Peyer's patch (tissue), 4 donors: ENCODE data around the gene ACSL1. TPM values are rescaled to one million over a fixed set of nuclear protein-coding genes. Genes with fewer than 3 reads are reported as not detected.

Experiments used
- DNase-seq, 3 donors: peaks; one replicate each; pipeline ENCODE4 v3.0.0-alpha.2; 2017 to 2019
- H3K27ac ChIP-seq, 4 donors: fragments of 200-600 bp; sonication (generic); one replicate each; pipeline ENCODE4 v1.5.1; 2016 to 2019
- H3K27me3 ChIP-seq, 2 donors: fragments of 200-600 bp; sonication (generic); one replicate each; pipeline ENCODE4 v1.5.1; 2019
- H3K36me3 ChIP-seq, 3 donors: fragments of 200-600 bp; sonication (generic); one replicate each; pipeline ENCODE4 v1.5.1; 2016 to 2019
- H3K4me1 ChIP-seq, 4 donors: fragments of 200-600 bp; sonication (generic); one replicate each; pipeline ENCODE4 v1.5.1; 2016 to 2019
- H3K4me3 ChIP-seq, 4 donors: fragments of 200-600 bp; sonication (generic); 1 replicate in 3 of 4; 2 replicates in 1 of 4; pipeline ENCODE4 v1.5.1; 2016 to 2019; ENCODE audit warnings: mild to moderate bottlenecking in 1 of 4
- H3K9me3 ChIP-seq, 4 donors: fragments of 200-600 bp; sonication (generic); one replicate each; pipeline ENCODE4 v1.5.1; 2016 to 2019; ENCODE audit warnings: mild to moderate bottlenecking in 1 of 4
- CTCF ChIP-seq, 6 experiments: fragments of 450-650 bp in 4 of 6; fragments of 200-600 bp in 2 of 6; sonication (generic) in 1 of 6; IDR thresholded peaks; one replicate each; pipeline ENCODE4 v1.5.1; 2017 to 2019; ENCODE audit warnings: antibody characterized with exemption in 6 of 6, mild to moderate bottlenecking in 3 of 6, moderate library complexity in 1 of 6
- POLR2A ChIP-seq, 2 donors: fragments of 450-650 bp; IDR thresholded peaks; one replicate each; pipeline ENCODE4 v1.5.1; 2017; ENCODE audit warnings: antibody characterized with exemption in 2 of 2, mild to moderate bottlenecking in 2 of 2, moderate library complexity in 2 of 2
- small RNA-seq, 2 donors: library from RNA; depleted of rRNA; stranded (forward); fragments of <200 nt; gene quantifications; one replicate each; pipeline ENCODE3, GENCODE V24; 2016
- total RNA-seq, 4 donors: library from RNA; depleted of rRNA; stranded (reverse); fragments of >200 nt; gene quantifications; one replicate each; pipeline ENCODE4 v1.1.0, GENCODE V29; 2016

ACSL1 gene
- total RNA-seq, 4 donors from 2014 or later, result 14.9 to 23.1 (median 18.1) TPM

DNA sequence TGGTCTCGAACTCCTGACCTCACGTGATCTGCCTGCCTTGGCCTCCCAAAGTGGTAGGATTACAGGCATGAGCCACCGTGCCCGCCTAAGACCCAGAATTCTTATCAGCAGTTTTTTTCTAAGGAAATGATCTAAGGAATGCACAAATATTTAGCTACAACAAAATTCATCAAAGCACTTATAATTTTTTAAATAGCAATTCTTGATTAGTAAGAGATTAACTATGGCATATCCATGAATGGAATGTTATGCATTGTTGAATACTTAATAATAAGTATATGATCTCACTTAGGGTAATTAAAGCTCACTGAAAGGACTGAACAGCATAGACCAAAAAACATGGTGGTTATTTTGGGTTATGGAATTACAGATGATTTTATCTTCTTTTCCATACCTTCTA lies 110.2 kb downstream of the ACSL1 start:
- Histone ChIP-seq H3K9me3 (no peaks in the 10 kb centered on the region), H3K36me3 (no peaks in the 10 kb centered on the region), H3K4me3 (no peak overlapping the region), H3K4me1 (no peaks in the 10 kb centered on the region), H3K27me3 (no peaks in the 10 kb centered on the region), H3K27ac (no peak overlapping the region)
- no peak for DNase-seq
- TF ChIP-seq POLR2A (IDR thresholded peaks at IDR 0.05) (no peak), CTCF (IDR thresholded peaks at IDR 0.05) (no peak)

DNA sequence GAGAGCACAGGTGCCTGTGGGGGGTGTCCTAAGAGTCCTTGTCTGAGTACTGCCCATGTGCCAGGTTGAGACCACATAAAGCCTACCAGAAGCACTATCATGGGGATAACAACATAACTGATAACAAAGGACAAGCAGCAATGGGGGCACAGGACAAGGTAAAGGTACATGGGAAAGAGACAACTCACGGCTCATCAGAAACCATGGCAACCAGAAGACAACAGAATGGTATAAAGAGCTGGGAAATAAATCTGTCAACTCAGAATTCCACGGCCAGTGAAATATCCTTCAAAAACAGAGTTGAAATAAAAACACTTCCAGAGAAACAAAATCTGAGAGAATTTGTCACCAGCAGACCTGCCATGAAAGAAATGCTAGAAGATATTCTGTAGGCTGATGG lies 111.9 kb downstream of the ACSL1 start:
- TF ChIP-seq CTCF (IDR thresholded peaks at IDR 0.05), result no peak
- TF ChIP-seq POLR2A (IDR thresholded peaks at IDR 0.05), result no peak
- DNase-seq, result no peak
- no peaks in the 10 kb centered on the region for H3K27me3 ChIP-seq
- no peak overlapping the region for H3K27ac ChIP-seq
- H3K36me3 ChIP-seq, result no peaks in the 10 kb centered on the region
- no peak overlapping the region for H3K4me3 ChIP-seq
- no peaks in the 10 kb centered on the region for H3K9me3 ChIP-seq
- no peaks in the 10 kb centered on the region for H3K4me1 ChIP-seq

- no peaks in the 10 kb centered on the region for H3K4me1 ChIP-seq
- H3K36me3 ChIP-seq, result no peaks in the 10 kb centered on the region
- no peaks in the 10 kb centered on the region for H3K27me3 ChIP-seq
- no peak for DNase-seq
- TF ChIP-seq CTCF (IDR thresholded peaks at IDR 0.05) (no peak), POLR2A (IDR thresholded peaks at IDR 0.05) (no peak)
- no peak overlapping the region for H3K27ac ChIP-seq
- H3K4me3 ChIP-seq, result no peak overlapping the region
- H3K9me3 ChIP-seq, result no peaks in the 10 kb centered on the region
Measured at GRCh38 chr4:184712322-184712721, 113.4 kb downstream of the ACSL1 start.

DNA sequence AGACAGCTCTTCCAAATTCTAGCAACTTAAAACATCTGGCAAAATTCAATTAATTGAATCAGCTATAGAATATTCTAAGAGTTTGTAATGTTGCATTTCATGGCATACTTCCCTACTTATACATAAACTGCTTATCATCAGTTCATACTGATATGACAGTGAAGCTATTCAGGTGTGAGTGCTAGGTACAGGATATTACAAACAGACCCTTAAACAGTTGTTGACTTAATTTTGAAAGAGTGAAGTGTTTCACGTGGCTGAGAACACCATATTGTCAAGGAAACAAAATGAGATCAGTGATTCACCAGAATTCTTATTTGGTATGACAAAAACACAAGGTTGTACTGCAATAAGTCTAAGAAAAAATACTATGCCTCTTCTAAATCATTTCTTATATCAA lies 119.3 kb downstream of the ACSL1 start:
- Histone ChIP-seq H3K4me3 (no peak overlapping the region), H3K36me3 (no peaks in the 10 kb centered on the region), H3K4me1 (no peaks in the 10 kb centered on the region), H3K27me3 (no peaks in the 10 kb centered on the region), H3K27ac (no peak overlapping the region), H3K9me3 (no peaks in the 10 kb centered on the region)
- no peak for DNase-seq
- TF ChIP-seq POLR2A (IDR thresholded peaks at IDR 0.05) (no peak), CTCF (IDR thresholded peaks at IDR 0.05) (no peak)

- Histone ChIP-seq H3K36me3 (no peaks in the 10 kb centered on the region), H3K4me1 (no peaks in the 10 kb centered on the region), H3K27me3 (no peaks in the 10 kb centered on the region), H3K27ac (no peak overlapping the region), H3K9me3 (no peaks in the 10 kb centered on the region), H3K4me3 (no peak overlapping the region)
- no peak for DNase-seq
- TF ChIP-seq CTCF (IDR thresholded peaks at IDR 0.05) (no peak), POLR2A (IDR thresholded peaks at IDR 0.05) (no peak)
Measured at GRCh38 chr4:184705692-184706091, 120.1 kb downstream of the ACSL1 start.

Small RNAs within 50 kb of the gene (small RNA-seq; reads per million reads assigned to genes)
- 0 reads per million in 2 donors for gene MIR3945

Other genes with a start within 250 kb of the ACSL1 start
- 10 to 100 TPM; 14.9 to 49.0 (median 25.8) TPM for gene CASP3, start 176.5 kb downstream of the ACSL1 start, total RNA-seq
- gene PRIMPOL, start 176.2 kb downstream of the ACSL1 start, total RNA-seq, result 10 to 100 TPM; 13.3 to 33.0 (median 25.0) TPM
- 10 to 100 TPM in 1 of 4 donors, 1 to 10 TPM in 3; 3.3 to 30.5 (median 7.1) TPM for gene CENPU, start 91.9 kb downstream of the ACSL1 start, total RNA-seq
- gene HELT, start 192.5 kb upstream of the ACSL1 start, total RNA-seq, result not detected